ENCODE results near the gene RCE1.

GRCh38 chr11:66878474-66878873 lies 35.2 kb downstream of the RCE1 start:
- TF ChIP-seq EZH2 (IDR thresholded peaks at IDR 0.05) = no peak
- no peak for TF ChIP-seq POLR2AphosphoS5 (IDR thresholded peaks at IDR 0.05; ENCODE audit: borderline replicate concordance, low read depth, low read length)
- no peak for TF ChIP-seq FOXP2 (optimal IDR thresholded peaks at IDR 0.05; ENCODE audit: control extremely low read depth, extremely low read length, insufficient read depth)

Measured in SK-N-MC (cell line).